K562 (cell line): ENCODE results near the gene EGLN1. TPM values are rescaled to one million over a fixed set of nuclear protein-coding genes. Genes with fewer than 3 reads are reported as not detected.

Experiments
- ATAC-seq: fragments of 200-7000 bp; cut with Tn5 transposase; 3 replicates; pipeline ENCODE4 v1.9.1; 2020; ENCODE audit warnings: moderate library complexity
- BruUV-seq: library from RNA; stranded (reverse); fragments of 400-500 nt; replicated peaks from 2 replicates; lab custom pipeline; 2021; lab: Mats Ljungman, UMichigan
- CTCF ChIA-PET: fragments of 300-600 bp; formaldehyde crosslinking; extraction: SDS; loops from one replicate; lab custom pipeline; 2021; ENCODE audit warnings: low intra/inter-chr PET ratio; lab: Yijun Ruan, JAX
- POLR2A ChIA-PET: fragments of 300-600, 350-650 bp; sonication (Branson Sonifier 250); formaldehyde crosslinking; extraction: SDS; loops from one replicate; lab custom pipeline; 2021; ENCODE audit warnings: antibody characterized with exemption, inconsistent platforms; lab: Yijun Ruan, JAX
- DNase-seq, 4 experiments: peaks; one replicate each; pipeline versions ENCODE4 v3.0.0 to v3.0.0-alpha.2; 2011 to 2018; ENCODE audit warnings: low spot score in 3 of 4, mixed read lengths in 3 of 4; ENCODE audit errors: extremely low read depth in 1 of 4
- FAIRE-seq: peaks from 2 replicates; lab custom pipeline; 2011; peaks lifted over from hg19 to GRCh38; lab: Jason Lieb, UNC
- H2AFZ ChIP-seq: 2 replicates; pipeline ENCODE4 v1.6.0; 2011; ENCODE audit warnings: low read depth, low read length, control low read depth, inconsistent platforms
- H3K27ac ChIP-seq: fragments of 200-600 bp; 3 replicates; pipeline ENCODE4 v1.8.0; 2011; ENCODE audit warnings: low read depth, mild to moderate bottlenecking, control low read depth, inconsistent platforms, low read length, moderate library complexity, mixed read lengths; ENCODE audit errors: extremely low read depth
- H3K27me3 ChIP-seq, 2 experiments: fragments of 300-600 bp in 1 of 2; 2 replicates in 1 of 2; 3 replicates in 1 of 2; pipeline versions ENCODE4 v1.6.0 to v1.8.0; 2011; ENCODE audit warnings: inconsistent platforms in 2 of 2, low read length in 2 of 2, mild to moderate bottlenecking in 1 of 2, mixed read lengths in 1 of 2, moderate library complexity in 1 of 2; ENCODE audit not compliant: control insufficient read depth in 2 of 2, insufficient read depth in 2 of 2
- H3K36me3 ChIP-seq: fragments of 300-600 bp; 3 replicates; pipeline ENCODE4 v1.8.0; 2011; ENCODE audit warnings: mild to moderate bottlenecking, low read length, inconsistent platforms; ENCODE audit not compliant: control insufficient read depth, insufficient read depth
- H3K4me1 ChIP-seq, 2 experiments: fragments of 200-600 bp in 1 of 2; replicated peaks in 1 of 2; 2 replicates in 1 of 2; 3 replicates in 1 of 2; pipeline versions ENCODE4 v1.5.1 to v1.8.0; 2011; ENCODE audit warnings: inconsistent platforms in 2 of 2, low read length in 2 of 2, mild to moderate bottlenecking in 1 of 2, mixed read lengths in 1 of 2, moderate library complexity in 1 of 2; ENCODE audit not compliant: control insufficient read depth in 2 of 2, insufficient read depth in 2 of 2
- H3K4me2 ChIP-seq: 2 replicates; pipeline ENCODE4 v1.6.1; 2011; ENCODE audit warnings: low read length, control low read depth, inconsistent platforms, mixed read lengths; ENCODE audit not compliant: insufficient read depth
- H3K4me3 ChIP-seq: fragments of 200-600 bp; sonication (generic), shearing (Covaris generic); 2 replicates; pipeline ENCODE4 v1.5.1; 2016; ENCODE audit warnings: control low read depth, inconsistent platforms
- H3K79me2 ChIP-seq: fragments of 200-600 bp; 3 replicates; pipeline ENCODE4 v1.8.0; 2011; ENCODE audit warnings: low read length, inconsistent platforms; ENCODE audit not compliant: control insufficient read depth, insufficient read depth
- H3K9ac ChIP-seq, 2 experiments: 2 replicates each; pipeline versions ENCODE4 v1.6.0 to v1.6.1; 2011; ENCODE audit warnings: low read depth in 2 of 2, low read length in 2 of 2, control low read depth in 1 of 2, inconsistent platforms in 1 of 2, mild to moderate bottlenecking in 1 of 2, mixed read lengths in 1 of 2; ENCODE audit not compliant: insufficient read depth in 1 of 2
- H3K9me1 ChIP-seq: one replicate; pipeline ENCODE4 v1.6.0; 2011; ENCODE audit warnings: inconsistent platforms, mild to moderate bottlenecking, low read length, moderate library complexity; ENCODE audit not compliant: control insufficient read depth, insufficient read depth
- H3K9me3 ChIP-seq: replicated peaks from 2 replicates; pipeline ENCODE4 v1.5.1; 2011; ENCODE audit warnings: low read depth, low read length, inconsistent platforms; ENCODE audit not compliant: control insufficient read depth, insufficient read depth
- H4K20me1 ChIP-seq: replicated peaks from 2 replicates; pipeline ENCODE4 v1.6.1; 2011; ENCODE audit warnings: low read length, inconsistent platforms, mixed read lengths; ENCODE audit not compliant: control insufficient read depth, insufficient read depth
- BCOR ChIP-seq: fragments of 450-650 bp; IDR thresholded peaks from 2 replicates; pipeline ENCODE4 v1.6.1; 2016
- CCAR2 ChIP-seq: fragments of 200-400 bp; formaldehyde crosslinking; IDR thresholded peaks from 2 replicates; pipeline ENCODE4 v1.6.1; 2017; ENCODE audit warnings: mild to moderate bottlenecking, low read depth, low read length
- CHD4 ChIP-seq: fragments of 200-600 bp; sonication (generic); IDR thresholded peaks from 3 replicates; pipeline ENCODE4 v1.6.1; 2012; ENCODE audit warnings: low read depth, mild to moderate bottlenecking, mixed read lengths, low read length, inconsistent platforms; ENCODE audit not compliant: insufficient read depth, insufficient replicate concordance, poor library complexity, severe bottlenecking
- CREB1 ChIP-seq, 2 experiments: sonication (generic) in 1 of 2; formaldehyde crosslinking in 1 of 2; IDR thresholded peaks; 2 replicates each; pipeline versions ENCODE4 v1.6.1 to v1.8.0; 2012 to 2022; ENCODE audit warnings: inconsistent platforms in 1 of 2, mild to moderate bottlenecking in 1 of 2, missing genetic modification reagents in 1 of 2, moderate library complexity in 1 of 2
- HIVEP1 ChIP-seq: fragments of 250-450 bp; sonication (Bioruptor Pico); IDR thresholded peaks from 2 replicates; pipeline ENCODE4 v1.4.0; 2020; ENCODE audit warnings: mild to moderate bottlenecking
- MTF1 ChIP-seq: fragments of 250-450 bp; sonication (Bioruptor Pico); IDR thresholded peaks from 2 replicates; pipeline ENCODE4 v1.9.0; 2021; ENCODE audit warnings: moderate library complexity, mild to moderate bottlenecking, inconsistent platforms, borderline replicate concordance
- NFRKB ChIP-seq: fragments of 450-650 bp; IDR thresholded peaks from 2 replicates; pipeline ENCODE4 v1.6.1; 2016; ENCODE audit warnings: low read depth
- NONO ChIP-seq, 2 experiments: fragments of 200-400 bp in 1 of 2; fragments of 450-650 bp in 1 of 2; formaldehyde crosslinking in 1 of 2; IDR thresholded peaks; 2 replicates each; pipeline ENCODE4 v1.6.1; 2017; ENCODE audit warnings: low read depth in 2 of 2, mild to moderate bottlenecking in 2 of 2, moderate library complexity in 2 of 2, low read length in 1 of 2
- ZNF586 ChIP-seq: fragments of 450-650 bp; formaldehyde crosslinking; conservative IDR thresholded peaks from 2 replicates; pipeline ENCODE4 v1.4.0; 2020; ENCODE audit warnings: mild to moderate bottlenecking, moderate library complexity
- ZNF668 ChIP-seq: fragments of 250-450 bp; sonication (Bioruptor Pico); IDR thresholded peaks from 2 replicates; pipeline ENCODE4 v1.8.0; 2022; ENCODE audit warnings: mild to moderate bottlenecking, inconsistent platforms
- in situ Hi-C: fragments of 300-500 bp; cut with MboI; formaldehyde crosslinking; loops from 4 replicates; pipeline ENCODE4 v1.15.0; 2018; ENCODE audit warnings: inconsistent platforms, mixed read lengths
- intact Hi-C: fragments of 100-400 bp; cut with micrococcal nuclease; formaldehyde crosslinking; loops from 2 replicates; pipeline ENCODE4 v1.14.2; 2022
- polyA plus RNA-seq, 8 experiments: library from polyadenylated mRNA; depleted of rRNA in 4 of 8; stranded (reverse) in 5 of 8; unstranded in 3 of 8; fragments of >200 nt; fragmentation: Nextera tagmentation in 2 of 8; fragmentation: Illumina TruSeq in 1 of 8; extraction: Ambion mirVana in 2 of 8; extraction: Trizol in 1 of 8; gene quantifications; 2 replicates each; pipeline versions ENCODE4 v1.2.1 to v1.2.3, GENCODE V29; 2011 to 2014; ENCODE audit warnings: inconsistent platforms in 1 of 8, missing spikeins in 1 of 8
- total RNA-seq, 7 experiments: library from RNA; depleted of rRNA in 6 of 7; stranded (reverse); fragments of >200 nt in 6 of 7; fragmentation: Illumina TruSeq in 2 of 7; extraction: Trizol in 2 of 7; gene quantifications; 2 replicates each; pipeline versions ENCODE4 v1.2.1 to v1.2.3, GENCODE V29; 2011 to 2021; ENCODE audit warnings: low replicate concordance in 1 of 7
- TF ChIP-seq, protein P1 (sequence below): IDR thresholded peaks from 3 replicates; pipeline ENCODE4 v1.6.1; 2011; ENCODE audit warnings: borderline replicate concordance, mild to moderate bottlenecking; ENCODE audit not compliant: insufficient read length, insufficient read depth
- TF ChIP-seq, protein P2 (sequence below): fragments of 250-450 bp; sonication (Bioruptor Pico); IDR thresholded peaks from 2 replicates; pipeline ENCODE4 v1.8.0; 2022; ENCODE audit warnings: moderate library complexity, mild to moderate bottlenecking, inconsistent platforms
- TF ChIP-seq, protein P3 (sequence below): fragments of 250-450 bp; sonication (Bioruptor Pico); IDR thresholded peaks from 2 replicates; pipeline ENCODE4 v1.8.0; 2021; ENCODE audit warnings: moderate library complexity, mild to moderate bottlenecking, inconsistent platforms
- TF ChIP-seq, protein P4 (sequence below): fragments of 250-450 bp; sonication (Bioruptor Pico); IDR thresholded peaks from 2 replicates; pipeline ENCODE4 v1.5.0; 2021; ENCODE audit warnings: mild to moderate bottlenecking, moderate library complexity

Gene EGLN1
- total and polyA plus RNA-seq, 9 of the 15 experiments (the other 6 are each of a cell fraction or from before 2014, with no cell fraction given) = 5.2 to 54.3 (median 24.6) TPM

DNA sequence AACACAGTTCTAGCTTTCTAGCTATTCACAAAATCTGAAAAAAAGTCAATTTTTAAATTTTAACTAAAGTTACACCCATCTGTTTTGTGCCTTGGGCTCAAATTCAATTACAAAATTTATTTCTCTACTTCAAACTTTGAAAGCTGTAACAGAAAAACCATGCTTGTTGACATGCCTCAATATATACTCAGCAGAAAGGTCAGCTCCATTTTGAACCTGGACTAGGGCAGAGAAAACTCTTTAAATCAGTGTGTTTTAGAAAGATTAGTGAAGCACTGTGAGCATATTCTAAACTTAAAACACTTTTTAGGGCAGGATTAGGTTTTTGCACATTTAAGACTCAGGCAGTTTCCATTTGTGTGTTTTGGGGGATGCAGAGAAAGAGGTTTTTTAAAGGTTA is 49.6 kb downstream of the EGLN1 start:
- H3K9me1 ChIP-seq = no peaks in the 10 kb centered on the region
- H3K4me1 ChIP-seq = 0 out of 5 replicates have a peak, but pooled peaks cover 0 to 2% of the 10 kb centered on the region in 2 experiments
- POLR2A ChIA-PET = interaction anchor here (1.0 to 1.8 kb wide), 2 partner anchors 9 to 48 kb away, joined by 3 to 5 read pairs; no protein-coding TSS in a partner anchor
- intact Hi-C loops = no loop called here
- peaks cover 9% of the 10 kb centered on the region for H4K20me1 ChIP-seq
- in situ Hi-C loops = no loop called here
- no peak overlapping the region for H3K4me2 ChIP-seq
- BruUV-seq = no TSS peak
- no peak overlapping the region for H2AFZ ChIP-seq
- CTCF ChIA-PET = no interaction called here
- ATAC-seq (no peak), FAIRE-seq (no peak), DNase-seq (no peak)
- H3K9me3 ChIP-seq = no peaks in the 10 kb centered on the region
- H3K27ac ChIP-seq = no peak overlapping the region
- peaks cover 40% of the 10 kb centered on the region; the same call in 2 of the 3 replicates for H3K36me3 ChIP-seq
- H3K9ac ChIP-seq = no peak overlapping the region
- TF ChIP-seq HIVEP1 (CRISPR knock-in tag) = no peak
- TF ChIP-seq, protein P1, sequence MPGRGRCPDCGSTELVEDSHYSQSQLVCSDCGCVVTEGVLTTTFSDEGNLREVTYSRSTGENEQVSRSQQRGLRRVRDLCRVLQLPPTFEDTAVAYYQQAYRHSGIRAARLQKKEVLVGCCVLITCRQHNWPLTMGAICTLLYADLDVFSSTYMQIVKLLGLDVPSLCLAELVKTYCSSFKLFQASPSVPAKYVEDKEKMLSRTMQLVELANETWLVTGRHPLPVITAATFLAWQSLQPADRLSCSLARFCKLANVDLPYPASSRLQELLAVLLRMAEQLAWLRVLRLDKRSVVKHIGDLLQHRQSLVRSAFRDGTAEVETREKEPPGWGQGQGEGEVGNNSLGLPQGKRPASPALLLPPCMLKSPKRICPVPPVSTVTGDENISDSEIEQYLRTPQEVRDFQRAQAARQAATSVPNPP = no peak
- TF ChIP-seq, protein P2, sequence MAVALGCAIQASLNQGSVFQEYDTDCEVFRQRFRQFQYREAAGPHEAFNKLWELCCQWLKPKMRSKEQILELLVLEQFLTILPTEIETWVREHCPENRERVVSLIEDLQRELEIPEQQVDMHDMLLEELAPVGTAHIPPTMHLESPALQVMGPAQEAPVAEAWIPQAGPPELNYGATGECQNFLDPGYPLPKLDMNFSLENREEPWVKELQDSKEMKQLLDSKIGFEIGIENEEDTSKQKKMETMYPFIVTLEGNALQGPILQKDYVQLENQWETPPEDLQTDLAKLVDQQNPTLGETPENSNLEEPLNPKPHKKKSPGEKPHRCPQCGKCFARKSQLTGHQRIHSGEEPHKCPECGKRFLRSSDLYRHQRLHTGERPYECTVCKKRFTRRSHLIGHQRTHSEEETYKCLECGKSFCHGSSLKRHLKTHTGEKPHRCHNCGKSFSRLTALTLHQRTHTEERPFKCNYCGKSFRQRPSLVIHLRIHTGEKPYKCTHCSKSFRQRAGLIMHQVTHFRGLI (CRISPR knock-in tag) = no peak
- TF ChIP-seq BCOR = no peak
- no peak for TF ChIP-seq CCAR2
- no peak for TF ChIP-seq CREB1 (IDR thresholded peaks at IDR 0.05)
- TF ChIP-seq CREB1 (CRISPR knock-in tag; IDR thresholded peaks at IDR 0.05) = no peak
- no peak for TF ChIP-seq MTF1 (CRISPR knock-in tag)
- no peak for TF ChIP-seq ZNF586 (CRISPR knock-in tag)
- no peak for TF ChIP-seq ZNF668 (CRISPR knock-in tag)
- TF ChIP-seq, protein P3, sequence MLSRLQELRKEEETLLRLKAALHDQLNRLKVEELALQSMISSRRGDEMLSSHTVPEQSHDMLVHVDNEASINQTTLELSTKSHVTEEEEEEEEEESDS (CRISPR knock-in tag) = no peak
- TF ChIP-seq NFRKB = no peak
- no peak for TF ChIP-seq NONO (IDR thresholded peaks at IDR 0.05; ENCODE audit: low read depth in 2 of 2, low read length in 1 of 2)
- TF ChIP-seq, protein P4, sequence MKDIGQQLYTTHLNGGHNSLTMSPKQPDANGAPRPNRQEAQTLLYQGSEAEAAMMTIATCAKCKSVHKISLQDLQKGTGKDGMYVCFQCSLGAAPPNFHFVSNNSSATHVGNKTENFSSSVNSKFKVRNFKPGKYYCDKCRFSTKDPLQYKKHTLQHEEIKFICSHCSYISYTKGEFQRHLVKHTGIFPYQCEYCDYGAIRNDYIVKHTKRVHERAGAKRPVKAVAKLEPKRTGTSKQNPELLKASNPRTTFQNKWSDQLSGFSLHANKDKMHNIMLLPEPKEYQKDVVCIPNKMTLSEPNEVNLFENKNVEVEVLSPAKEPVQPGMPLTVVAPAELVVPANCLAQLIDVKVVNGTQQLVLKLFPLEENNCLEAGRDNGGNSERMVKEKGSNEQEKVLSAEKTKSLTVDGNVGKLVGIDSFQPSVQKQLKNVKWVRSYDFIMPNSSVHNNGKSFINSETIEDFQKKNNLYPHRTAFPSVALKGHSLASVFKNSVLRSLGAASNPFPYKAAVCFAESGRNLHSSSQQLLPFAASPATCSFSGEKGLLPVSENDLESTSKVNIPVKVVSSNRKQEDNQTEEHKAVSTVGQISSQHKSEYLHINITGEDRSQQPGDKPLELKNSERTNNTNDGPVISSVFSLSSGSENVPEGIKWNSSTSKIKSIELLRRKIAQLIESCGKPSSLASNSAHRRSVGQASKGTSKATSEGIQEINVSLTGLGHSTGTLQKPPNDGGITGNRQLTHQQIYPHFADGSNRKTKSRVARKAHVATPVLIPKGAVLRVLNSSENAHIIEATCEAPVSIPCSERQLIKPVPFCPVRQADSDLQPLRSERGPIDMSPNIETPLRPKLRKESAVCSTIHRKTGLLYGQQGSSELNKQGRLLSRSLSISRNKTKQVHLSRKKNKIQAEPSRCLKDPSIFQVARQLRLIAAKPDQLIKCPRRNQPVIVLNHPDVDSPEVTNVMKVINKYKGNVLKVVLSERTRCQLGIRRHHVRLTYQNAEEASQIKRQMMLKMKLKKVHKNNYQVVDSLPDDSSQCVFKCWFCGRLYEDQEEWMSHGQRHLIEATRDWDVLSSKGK (CRISPR knock-in tag) = no peak
- no peak for TF ChIP-seq CHD4
- no peaks in the 10 kb centered on the region for H3K27me3 ChIP-seq
- peaks cover 32% of the 10 kb centered on the region for H3K79me2 ChIP-seq
- no peak overlapping the region for H3K4me3 ChIP-seq
